SK-N-MC (cell line): Measurements from ENCODE around the gene DNAJA4.

Experiments used
- DNase-seq: peaks from one replicate; pipeline ENCODE4 v3.0.0-alpha.2; 2011; ENCODE audit warnings: low read depth, low spot score
- H3K27ac ChIP-seq: fragments of 200-600 bp; sonication (generic); 2 replicates; pipeline ENCODE4 v1.5.1; 2016; ENCODE audit warnings: mixed run types
- H3K36me3 ChIP-seq: fragments of 200-600 bp; sonication (generic); 2 replicates; pipeline ENCODE4 v1.6.1; 2017; ENCODE audit warnings: antibody characterized with exemption, low read length, mixed read lengths; ENCODE audit not compliant: insufficient read depth
- H3K4me3 ChIP-seq: fragments of 200-600 bp; sonication (generic); 2 replicates; pipeline ENCODE4 v1.5.1; 2016
- H3K9ac ChIP-seq: fragments of 200-600 bp; sonication (generic); 2 replicates; pipeline ENCODE4 v1.8.0; 2017; ENCODE audit warnings: mixed run types, mixed read lengths; ENCODE audit not compliant: insufficient read length
- H3K9me3 ChIP-seq: fragments of 200-600 bp; sonication (generic); 2 replicates; pipeline ENCODE4 v1.6.1; 2017; ENCODE audit warnings: low read depth, mild to moderate bottlenecking, antibody characterized with exemption, low read length, moderate library complexity, mixed read lengths
- EZH2 ChIP-seq: fragments of 200-600 bp; sonication (generic); IDR thresholded peaks from one replicate; pipeline ENCODE4 v1.6.1; 2017; ENCODE audit warnings: antibody characterized with exemption
- FOXP2 ChIP-seq: optimal IDR thresholded peaks from 2 replicates; pipeline ENCODE3; 2011; ENCODE audit warnings: mild to moderate bottlenecking, moderate library complexity; ENCODE audit not compliant: insufficient read depth; ENCODE audit errors: extremely low read length, control extremely low read depth
- POLR2AphosphoS5 ChIP-seq: IDR thresholded peaks from 2 replicates; pipeline ENCODE4 v1.6.1; 2012; ENCODE audit warnings: mild to moderate bottlenecking, low read depth, low read length, borderline replicate concordance

DNAJA4 gene

GRCh38 chr15:78312957-78313356 is 48.6 kb downstream of the DNAJA4 start:
- TF ChIP-seq POLR2AphosphoS5 = no peak
- TF ChIP-seq FOXP2 = no peak
- no peak for TF ChIP-seq EZH2
- H3K27ac ChIP-seq = no peak overlapping the region
- no peak for DNase-seq
- no peak overlapping the region for H3K4me3 ChIP-seq
- no peaks in the 10 kb centered on the region for H3K36me3 ChIP-seq
- no peaks in the 10 kb centered on the region for H3K9me3 ChIP-seq
- no peak overlapping the region for H3K9ac ChIP-seq

GRCh38 chr15:78313383-78313782 is 49.0 kb downstream of the DNAJA4 start:
- Histone ChIP-seq H3K4me3 (no peak overlapping the region), H3K36me3 (no peaks in the 10 kb centered on the region), H3K9me3 (no peaks in the 10 kb centered on the region), H3K27ac (no peak overlapping the region), H3K9ac (no peak overlapping the region)
- no peak for DNase-seq
- TF ChIP-seq POLR2AphosphoS5 (no peak), FOXP2 (no peak), EZH2 (no peak)

GRCh38 chr15:78314181-78314581 is 49.8 kb downstream of the DNAJA4 start:
- H3K27ac ChIP-seq = no peak overlapping the region
- no peaks in the 10 kb centered on the region for H3K36me3 ChIP-seq
- no peak for DNase-seq

GRCh38 chr15:78315686-78316282 is 51.4 kb downstream of the DNAJA4 start:
- Histone ChIP-seq H3K9ac (no peak overlapping the region), H3K27ac (no peak overlapping the region), H3K4me3 (no peak overlapping the region), H3K9me3 (no peaks in the 10 kb centered on the region), H3K36me3 (no peaks in the 10 kb centered on the region)
- TF ChIP-seq FOXP2 = no peak
- no peak for TF ChIP-seq EZH2
- TF ChIP-seq POLR2AphosphoS5 = no peak
- no peak for DNase-seq

More at GRCh38 chr15:78314181-78314581, 49.8 kb downstream of the DNAJA4 start:
- no peak for TF ChIP-seq POLR2AphosphoS5
- no peak for TF ChIP-seq FOXP2
- no peak for TF ChIP-seq EZH2
- no peak overlapping the region for H3K4me3 ChIP-seq
- no peak overlapping the region for H3K9ac ChIP-seq
- no peaks in the 10 kb centered on the region for H3K9me3 ChIP-seq

GRCh38 chr15:78316283-78317083 is 52.1 kb downstream of the DNAJA4 start:
- Histone ChIP-seq H3K27ac (peak overlapping the region; percentile 33), H3K4me3 (no peak overlapping the region), H3K36me3 (no peaks in the 10 kb centered on the region), H3K9ac (peak overlapping the region; percentile 6), H3K9me3 (no peaks in the 10 kb centered on the region)
- TF ChIP-seq EZH2 = no peak
- TF ChIP-seq POLR2AphosphoS5 = no peak
- no peak for TF ChIP-seq FOXP2
- DNase-seq = no peak

- Histone ChIP-seq H3K27ac (peak overlapping the region; percentile 33; the same call in 1 of the 2 replicates), H3K9me3 (no peaks in the 10 kb centered on the region), H3K36me3 (no peaks in the 10 kb centered on the region), H3K4me3 (no peak overlapping the region), H3K9ac (no peak overlapping the region)
- no peak for TF ChIP-seq FOXP2
- no peak for TF ChIP-seq POLR2AphosphoS5
- TF ChIP-seq EZH2 = no peak
- no peak for DNase-seq
These were observed 52.9 kb downstream of the DNAJA4 start for GRCh38 chr15:78317145-78317836.

GRCh38 chr15:78319588-78319987 is 55.2 kb downstream of the DNAJA4 start:
- no peak for TF ChIP-seq EZH2
- no peak for TF ChIP-seq POLR2AphosphoS5
- no peak for TF ChIP-seq FOXP2
- no peak overlapping the region for H3K4me3 ChIP-seq
- H3K36me3 ChIP-seq = no peaks in the 10 kb centered on the region
- no peaks in the 10 kb centered on the region for H3K9me3 ChIP-seq
- H3K27ac ChIP-seq = no peak overlapping the region
- no peak overlapping the region for H3K9ac ChIP-seq
- no peak for DNase-seq

GRCh38 chr15:78320183-78320582 is 55.8 kb downstream of the DNAJA4 start:
- H3K9ac ChIP-seq = no peak overlapping the region
- H3K4me3 ChIP-seq = no peak overlapping the region
- no peak overlapping the region for H3K27ac ChIP-seq
- DNase-seq = no peak
- no peaks in the 10 kb centered on the region for H3K9me3 ChIP-seq
- no peaks in the 10 kb centered on the region for H3K36me3 ChIP-seq
- TF ChIP-seq POLR2AphosphoS5 = no peak
- no peak for TF ChIP-seq EZH2
- TF ChIP-seq FOXP2 = no peak
